Stimulated activated CD8-positive, alpha-beta memory T cell treated with anti-CD3 and anti-CD28 coated beads, Interleukin-7, amount 100 ng/mL, for 4 hours (primary cell): Measurements from ENCODE around the gene TLE3.

Source experiments
- DNase-seq, 2 donors: peaks; one replicate each; pipeline ENCODE4 v3.0.0-alpha.2; 2020; ENCODE audit warnings: low read depth in 2 of 2

Gene TLE3

GRCh38 chr15:70031261-70031660, 66.5 kb downstream of the TLE3 start:
- no peak for DNase-seq

GRCh38 chr15:70030851-70031250, 66.9 kb downstream of the TLE3 start:
- DNase-seq: no peak

- DNase-seq: no peak
Observed at GRCh38 chr15:70029297-70029701, 68.4 kb downstream of the TLE3 start.

GRCh38 chr15:70027518-70027917, 70.2 kb downstream of the TLE3 start:
- DNase-seq: no peak

GRCh38 chr15:70026991-70027390, 70.7 kb downstream of the TLE3 start:
- no peak for DNase-seq

GRCh38 chr15:70025413-70026296, 72.1 kb downstream of the TLE3 start:
- DNase-seq: no peak

GRCh38 chr15:70024521-70024920, 73.2 kb downstream of the TLE3 start:
- no peak for DNase-seq

- DNase-seq: no peak
Observed at GRCh38 chr15:70023769-70024491, 73.8 kb downstream of the TLE3 start.

- peak; percentile 19 to 42 for DNase-seq
Observed at GRCh38 chr15:70023064-70023768, 74.5 kb downstream of the TLE3 start.

GRCh38 chr15:70020229-70020628, 77.5 kb downstream of the TLE3 start:
- no peak for DNase-seq

GRCh38 chr15:70018646-70019600, 78.8 kb downstream of the TLE3 start:
- DNase-seq: no peak

GRCh38 chr15:70017801-70018200, 79.9 kb downstream of the TLE3 start:
- DNase-seq: no peak

- no peak for DNase-seq
Observed at GRCh38 chr15:70017025-70017424, 80.7 kb downstream of the TLE3 start.

- DNase-seq: no peak
Observed at GRCh38 chr15:70016511-70016994, 81.2 kb downstream of the TLE3 start.

GRCh38 chr15:70014860-70015490, 82.7 kb downstream of the TLE3 start:
- no peak for DNase-seq

GRCh38 chr15:70014331-70014730, 83.4 kb downstream of the TLE3 start:
- DNase-seq: no peak

- DNase-seq: no peak
Observed at GRCh38 chr15:70013656-70014313, 83.9 kb downstream of the TLE3 start.

GRCh38 chr15:70012895-70013294, 84.8 kb downstream of the TLE3 start:
- DNase-seq: no peak

GRCh38 chr15:70008697-70009290, 88.9 kb downstream of the TLE3 start:
- no peak for DNase-seq
